Testis (tissue), 2 donors: ENCODE results near the gene ZNF154.

ENCODE experiments used
- CTCF ChIP-seq, 3 experiments: fragments of 450-650 bp in 2 of 3; fragments of 200-600 bp in 1 of 3; sonication (generic) in 1 of 3; IDR thresholded peaks; one replicate each; pipeline ENCODE4 v1.5.1; 2016 to 2019; ENCODE audit warnings: antibody characterized with exemption in 3 of 3, mild to moderate bottlenecking in 2 of 3, moderate library complexity in 1 of 3
- POLR2A ChIP-seq: fragments of 450-650 bp; IDR thresholded peaks from one replicate; pipeline ENCODE4 v1.6.1; 2017; ENCODE audit warnings: antibody characterized with exemption, mild to moderate bottlenecking, moderate library complexity

- TF ChIP-seq POLR2A (no peak), CTCF (IDR thresholded peaks at IDR 0.05) (no peak)
These were observed 26.7 kb downstream of the ZNF154 start for GRCh38 chr19:57682226-57682766.
